Non-pigmented ciliary epithelial cell (primary cell): ENCODE results near the gene AFAP1.

Source experiments
- DNase-seq: peaks from one replicate; pipeline ENCODE4 v3.0.0-alpha.2; 2010; ENCODE audit warnings: low read depth

AFAP1 gene

DNA sequence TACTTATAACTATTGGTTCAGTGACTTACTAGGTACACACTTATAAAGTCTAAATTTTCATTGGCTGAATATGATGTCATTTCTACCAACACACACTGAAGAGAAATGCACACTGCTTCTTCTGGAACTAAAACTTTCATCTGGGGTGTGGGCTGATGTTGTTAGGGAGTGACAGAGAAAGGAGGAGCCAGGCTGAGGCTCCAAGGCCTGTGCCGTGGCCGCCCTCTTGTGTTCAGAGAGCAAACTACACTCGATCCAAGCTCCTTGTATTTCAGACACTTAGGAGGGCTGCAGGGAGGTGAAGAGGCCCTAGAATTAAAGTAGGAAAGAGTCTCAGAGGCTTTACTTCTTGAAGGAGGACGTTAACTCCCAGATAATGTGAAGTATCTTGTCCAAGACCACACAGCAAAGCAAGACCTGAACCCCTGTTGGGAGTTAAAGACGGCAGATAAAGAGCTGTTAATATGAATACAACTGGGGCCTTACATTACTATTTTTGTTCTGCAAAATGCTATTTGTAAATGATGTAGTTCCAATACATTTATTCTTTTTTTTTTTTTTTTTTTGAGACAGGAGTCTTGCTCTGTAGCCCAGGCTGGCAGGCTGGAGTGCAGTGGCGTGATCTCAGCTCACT is 137.5 kb downstream of the AFAP1 start:
- no peak for DNase-seq

DNA sequence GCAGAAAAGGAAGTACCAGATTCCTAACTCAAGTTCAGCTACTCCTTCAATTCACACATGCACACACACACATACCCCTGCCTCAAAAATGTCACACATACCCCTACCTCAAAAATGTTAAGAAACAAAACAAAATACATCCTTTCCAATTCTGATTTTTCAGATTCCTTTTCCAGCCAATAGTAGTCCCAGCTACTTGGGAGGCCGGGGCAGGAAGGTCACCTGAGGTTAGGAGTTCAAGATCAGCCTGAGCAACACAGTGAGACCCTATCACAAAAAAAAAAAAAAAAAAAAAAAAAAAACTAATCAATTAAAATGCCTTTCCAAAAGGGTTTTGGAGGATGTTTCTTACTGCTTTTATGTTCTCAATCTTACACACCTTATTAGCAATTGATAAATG is 138.0 kb downstream of the AFAP1 start:
- DNase-seq, result no peak

DNA sequence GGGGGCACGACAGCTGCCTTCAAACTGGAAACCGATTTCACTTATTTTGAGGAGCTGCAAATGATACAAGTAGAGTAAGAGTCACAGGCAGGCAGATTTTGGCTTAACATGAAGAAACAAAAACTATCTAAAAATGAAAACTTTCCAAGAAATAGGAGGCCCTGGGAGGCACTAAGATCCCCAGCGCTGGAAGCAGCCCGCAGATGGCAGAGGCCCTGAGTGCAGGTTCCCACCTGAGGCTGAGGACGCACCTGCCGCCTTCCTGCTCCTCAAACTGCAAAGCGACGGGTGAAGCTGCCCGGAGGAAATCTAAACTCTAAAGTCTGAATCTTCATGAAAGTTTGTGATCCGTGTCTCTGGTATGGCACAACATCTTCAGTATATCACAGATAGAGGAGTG is 138.7 kb downstream of the AFAP1 start:
- no peak for DNase-seq

DNA sequence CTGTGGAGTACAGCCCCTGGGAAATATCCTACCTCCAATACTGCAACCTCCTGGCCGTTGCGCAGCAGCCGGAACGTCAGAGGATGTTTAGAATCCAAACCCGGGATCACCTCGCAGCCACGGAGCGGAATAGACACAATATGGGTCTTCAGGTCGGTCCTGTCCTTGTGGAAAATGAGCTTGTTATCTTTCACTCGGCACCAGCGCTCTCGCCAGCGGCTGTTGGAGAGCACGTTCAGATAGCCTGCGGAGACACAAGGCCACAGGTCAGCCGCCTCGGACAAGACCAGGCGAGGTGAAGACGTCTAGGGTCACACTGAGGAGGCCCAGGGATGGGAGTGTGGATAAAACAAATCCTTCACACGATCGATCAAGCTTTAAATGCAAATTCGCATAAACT is 139.3 kb downstream of the AFAP1 start:
- DNase-seq, result no peak

DNA sequence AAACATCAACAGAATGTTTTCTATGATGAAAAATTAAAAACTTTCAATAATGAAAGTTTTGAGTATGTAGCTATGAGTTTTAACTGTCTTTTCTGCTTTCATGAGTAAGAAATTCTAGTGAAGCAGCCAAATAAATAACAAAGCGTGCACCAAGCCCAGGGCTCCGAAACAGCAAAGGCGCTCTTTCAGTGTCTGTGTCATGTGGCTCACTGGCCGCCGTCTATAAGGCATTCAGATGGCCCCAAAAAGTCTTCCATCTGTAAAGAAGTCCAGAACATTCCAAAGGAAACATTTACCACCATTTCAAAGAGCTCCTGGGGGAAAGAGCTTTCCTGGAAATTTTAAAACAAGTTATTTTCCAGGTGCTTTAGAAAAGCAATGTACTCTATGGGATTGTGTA is 139.9 kb downstream of the AFAP1 start:
- DNase-seq, result no peak

DNA sequence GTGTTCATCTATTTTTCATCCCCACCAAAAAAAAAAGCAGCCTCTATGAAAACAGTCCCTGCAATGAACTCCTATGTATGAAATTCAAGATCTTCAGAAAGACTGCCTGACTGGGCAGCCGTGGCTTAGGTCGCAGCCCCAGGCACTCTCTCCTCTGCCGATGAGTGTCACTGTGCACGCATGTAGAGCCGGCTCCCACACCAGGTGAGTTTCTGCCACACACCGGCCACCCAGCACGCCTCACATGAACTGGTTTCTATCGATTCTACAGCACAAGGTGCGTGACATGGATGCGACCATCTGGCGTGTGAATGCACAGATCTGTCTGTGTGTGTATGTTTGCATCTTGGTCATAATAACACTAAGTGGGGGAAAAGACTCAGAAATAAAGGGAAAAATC is 140.4 kb downstream of the AFAP1 start:
- DNase-seq, result no peak

DNA sequence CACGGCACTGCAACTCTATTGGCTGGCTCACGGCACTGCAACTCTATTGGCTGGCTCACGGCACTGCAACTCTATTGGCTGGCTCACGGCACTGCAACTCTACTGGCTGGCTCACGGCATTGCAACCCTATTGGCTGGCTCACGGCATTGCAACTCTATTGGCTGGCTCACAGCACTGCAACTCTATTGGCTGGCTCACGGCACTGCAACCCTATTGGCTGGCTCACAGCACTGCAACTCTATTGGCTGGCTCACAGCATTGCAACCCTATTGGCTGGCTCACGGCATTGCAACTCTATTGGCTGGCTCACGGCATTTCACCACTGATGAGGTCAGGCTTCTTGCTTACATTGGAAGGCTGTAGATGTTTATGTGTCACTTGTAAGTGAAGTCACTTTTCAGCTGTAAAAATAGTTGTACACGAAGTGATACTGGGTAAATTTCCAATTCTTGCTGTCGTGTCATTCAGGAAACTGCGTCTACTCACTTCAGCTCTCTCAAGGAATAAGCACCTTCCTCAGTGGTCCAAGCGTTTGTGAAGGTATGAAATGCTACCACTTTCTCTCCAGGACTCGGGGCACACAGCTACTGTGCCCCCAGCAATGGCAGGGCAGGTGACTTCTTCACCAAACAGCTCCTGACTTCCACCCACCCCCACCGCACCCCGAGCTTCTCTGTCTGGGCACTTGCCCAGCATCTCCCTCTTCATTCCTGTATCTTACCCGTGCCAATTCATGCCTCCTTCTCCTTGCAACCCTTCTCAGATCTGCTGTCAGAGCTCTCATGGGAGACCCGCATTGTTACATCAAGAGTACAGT is 141.3 kb downstream of the AFAP1 start:
- DNase-seq, result no peak

DNA sequence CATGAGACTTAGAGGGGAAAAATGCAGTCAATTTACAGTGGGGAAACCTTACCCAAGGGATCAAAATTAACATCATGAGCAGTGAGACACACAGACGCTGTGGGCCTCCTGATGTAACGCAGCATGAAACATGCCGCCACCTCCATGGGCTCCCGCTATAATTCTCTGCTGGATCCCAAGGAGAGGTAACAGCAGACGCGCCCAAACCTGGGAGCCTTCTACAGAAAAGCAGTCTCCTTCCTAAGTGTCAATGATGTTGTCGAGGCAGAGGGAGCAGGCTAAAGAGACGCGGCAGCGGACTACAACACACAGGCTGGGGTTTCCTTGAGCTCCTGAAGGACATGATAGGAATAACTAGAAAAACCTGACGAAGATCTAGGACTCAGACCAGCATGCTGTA is 142.3 kb downstream of the AFAP1 start:
- DNase-seq, result no peak

DNA sequence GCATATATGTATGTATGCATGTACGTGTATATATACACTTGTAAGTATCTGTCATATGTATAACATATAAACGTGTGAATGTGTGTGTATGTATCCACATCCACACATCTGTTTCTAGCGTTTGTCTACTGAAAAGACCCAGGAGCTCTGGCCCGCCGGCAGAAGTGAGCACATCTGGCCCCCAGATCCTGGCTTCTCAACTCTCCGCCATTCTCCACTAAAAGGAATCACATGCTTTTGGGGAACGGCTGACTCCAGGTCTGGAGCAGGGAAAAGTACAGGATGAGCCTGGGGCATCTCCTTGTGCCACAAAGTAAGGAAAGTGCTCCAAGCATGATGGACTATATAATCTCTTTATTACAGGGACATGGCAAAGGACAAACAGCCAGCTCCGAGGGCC is 143.7 kb downstream of the AFAP1 start:
- no peak for DNase-seq

DNA sequence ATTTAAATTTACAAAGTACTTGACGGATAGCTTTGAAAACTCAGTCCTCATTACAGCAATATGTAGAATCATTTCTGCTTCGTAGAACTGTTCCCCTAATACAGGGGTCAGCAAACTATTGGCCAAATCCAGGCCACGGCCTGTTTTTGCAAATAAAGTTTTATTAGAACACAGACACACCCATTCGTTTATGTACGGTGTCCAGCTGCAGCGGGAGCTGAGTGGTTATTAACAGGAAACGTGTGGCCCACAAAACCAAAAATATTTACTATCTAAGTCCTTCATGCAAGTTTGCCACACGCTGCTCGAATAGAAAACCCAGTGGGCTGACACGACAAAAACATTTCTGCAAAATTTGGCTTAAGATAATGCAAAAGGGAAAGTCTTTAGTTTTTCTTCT is 146.5 kb downstream of the AFAP1 start:
- no peak for DNase-seq

DNA sequence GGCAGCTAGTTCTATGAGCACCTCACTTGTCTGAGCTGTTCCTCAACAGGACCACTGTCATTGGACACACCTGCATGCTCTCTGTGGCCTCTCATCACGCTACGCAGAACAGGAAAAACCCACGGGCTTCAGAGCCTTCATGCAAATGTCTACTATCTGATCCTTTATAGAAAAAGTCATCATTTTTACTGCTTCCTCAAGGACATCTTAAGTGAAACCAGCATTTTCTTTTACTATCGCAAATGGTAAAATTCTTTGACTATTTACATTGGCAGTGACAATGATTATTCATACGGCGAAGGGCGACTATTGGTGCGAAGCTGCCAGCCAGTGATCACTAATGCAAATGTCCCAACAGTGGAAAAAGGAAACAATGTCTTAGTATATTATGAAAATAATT is 147.0 kb downstream of the AFAP1 start:
- DNase-seq, result no peak

DNA sequence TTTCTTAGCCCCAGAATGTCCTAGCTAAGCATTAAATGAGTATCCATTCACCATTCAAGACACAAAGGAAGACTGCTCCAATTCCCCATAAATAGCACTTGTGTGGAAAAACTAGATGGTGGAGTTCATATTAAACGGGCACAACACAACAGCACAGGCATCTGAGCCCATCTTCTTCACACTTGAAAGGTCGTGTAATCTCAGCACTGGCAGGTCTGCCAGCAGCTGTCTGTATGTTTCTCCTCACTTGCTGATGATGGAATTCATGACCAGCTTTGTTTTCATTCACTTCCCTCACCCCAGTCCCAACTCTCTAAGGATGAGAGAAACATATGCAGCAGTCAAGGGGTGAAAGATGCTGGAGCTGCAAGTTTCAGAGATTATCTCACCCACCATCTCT is 148.7 kb downstream of the AFAP1 start:
- DNase-seq, result no peak

DNA sequence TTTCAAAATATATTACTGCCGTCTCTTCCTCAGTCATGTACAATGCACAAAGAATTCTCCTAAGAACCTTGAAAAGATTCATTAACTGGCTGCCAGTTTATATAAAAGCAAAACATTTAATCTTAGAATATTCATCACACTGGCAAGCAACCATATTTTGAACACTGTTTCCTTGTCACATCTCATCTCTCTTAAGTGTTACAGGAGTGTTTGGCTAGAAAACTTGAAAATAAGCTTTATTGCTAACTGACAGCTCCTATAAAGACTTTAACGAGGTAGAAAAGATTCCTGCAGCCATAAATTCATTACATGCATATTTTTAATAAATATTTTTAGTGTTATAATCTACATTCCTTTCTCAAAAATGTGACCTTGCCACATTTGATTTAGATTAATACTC is 149.6 kb downstream of the AFAP1 start:
- no peak for DNase-seq

DNA sequence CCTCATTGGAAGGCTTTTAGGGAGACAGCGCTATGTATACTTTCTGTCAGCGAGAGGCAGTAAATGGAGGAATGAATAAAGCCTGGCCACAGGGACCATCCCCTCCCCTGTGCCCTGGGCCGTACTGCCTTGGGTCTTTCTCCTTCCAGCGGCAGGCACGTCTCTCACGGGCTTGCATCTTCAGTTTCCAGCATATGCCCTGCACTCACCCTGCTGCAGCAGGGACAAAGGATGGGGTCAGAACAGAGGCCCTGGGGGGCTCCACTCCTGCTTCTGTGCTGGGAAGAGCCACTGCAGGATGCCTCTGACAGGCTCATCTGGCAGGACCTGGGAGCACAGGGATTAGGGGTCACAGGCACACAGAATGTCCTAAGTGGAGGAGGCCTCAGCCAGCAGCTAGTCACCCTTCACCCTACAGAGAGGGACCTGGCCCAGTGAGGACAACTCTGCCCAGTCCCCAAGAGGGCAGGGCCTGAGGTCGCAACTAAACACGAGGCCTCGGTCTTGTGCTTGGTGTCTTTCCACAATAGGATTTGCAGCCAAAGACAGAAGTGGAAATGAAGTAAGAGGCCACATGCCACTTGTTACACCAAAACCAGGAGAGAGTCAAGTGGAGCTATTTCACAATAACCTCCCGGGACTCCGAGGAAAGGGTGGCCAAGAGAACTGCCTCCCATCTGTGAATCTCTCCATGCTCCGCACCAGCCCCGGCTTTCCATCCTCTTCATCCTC is 150.8 kb downstream of the AFAP1 start:
- no peak for DNase-seq

DNA sequence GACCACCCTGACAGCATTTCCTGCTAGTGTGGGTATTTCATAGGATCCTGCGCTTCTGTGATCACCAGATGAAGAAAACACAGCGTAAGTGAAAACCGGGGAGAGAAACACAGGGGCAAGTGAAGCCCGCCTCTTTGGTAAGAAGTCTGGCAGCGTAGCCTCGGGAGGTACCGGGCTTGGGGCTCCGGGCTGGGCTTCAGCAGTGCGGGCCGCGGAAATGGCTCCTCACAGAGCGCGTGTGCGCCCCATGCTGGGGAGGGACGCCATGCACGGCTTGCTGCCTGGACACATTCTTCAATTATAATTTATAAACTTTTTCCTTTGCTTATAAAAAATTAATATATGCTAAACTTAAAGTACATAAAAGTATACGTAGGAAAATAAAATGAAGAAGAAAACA is 151.5 kb downstream of the AFAP1 start:
- DNase-seq, result no peak

DNA sequence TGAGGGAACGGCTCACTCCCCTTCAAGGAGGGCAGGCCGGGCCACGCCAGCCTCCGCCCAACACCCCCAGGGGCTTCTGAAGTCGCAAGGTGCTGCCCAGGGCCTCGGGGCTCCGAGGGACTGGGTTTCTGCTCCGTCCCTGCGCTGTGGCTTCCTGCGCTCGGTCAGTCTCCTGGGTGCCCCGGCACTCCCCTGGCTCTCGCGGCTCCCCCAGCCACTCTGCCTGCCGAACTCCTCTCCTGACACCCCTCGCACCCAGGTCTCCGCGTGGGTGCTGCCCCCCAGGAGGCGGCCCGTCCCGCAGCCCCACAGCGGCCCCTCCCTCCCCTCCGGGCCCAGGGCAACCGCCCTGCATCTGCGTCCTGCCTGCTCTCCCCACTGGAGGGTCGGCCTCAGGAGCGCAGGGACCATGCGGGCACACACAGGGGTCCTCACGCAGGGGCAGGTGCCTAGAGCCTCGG is 151.9 kb downstream of the AFAP1 start:
- DNase-seq, result no peak

DNA sequence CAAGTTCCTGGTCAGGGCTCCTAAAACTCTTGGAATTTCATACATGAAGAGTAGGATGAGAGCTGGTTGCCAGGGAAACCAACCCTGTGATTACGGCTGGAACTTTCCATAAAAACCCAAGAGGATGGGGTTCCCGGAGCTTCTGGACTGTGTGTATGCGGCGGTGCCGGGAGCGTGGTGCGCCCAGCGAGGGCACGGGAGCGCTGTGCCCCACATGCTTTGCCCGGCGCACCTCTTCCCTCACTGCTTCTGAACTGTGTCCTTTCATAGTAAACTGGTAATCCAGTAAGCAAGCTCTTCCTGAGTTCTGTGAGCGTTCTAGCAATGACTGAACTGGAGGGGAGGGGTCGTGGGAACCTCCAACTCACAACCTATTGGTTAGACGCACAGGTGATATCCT is 152.6 kb downstream of the AFAP1 start:
- no peak for DNase-seq

DNA sequence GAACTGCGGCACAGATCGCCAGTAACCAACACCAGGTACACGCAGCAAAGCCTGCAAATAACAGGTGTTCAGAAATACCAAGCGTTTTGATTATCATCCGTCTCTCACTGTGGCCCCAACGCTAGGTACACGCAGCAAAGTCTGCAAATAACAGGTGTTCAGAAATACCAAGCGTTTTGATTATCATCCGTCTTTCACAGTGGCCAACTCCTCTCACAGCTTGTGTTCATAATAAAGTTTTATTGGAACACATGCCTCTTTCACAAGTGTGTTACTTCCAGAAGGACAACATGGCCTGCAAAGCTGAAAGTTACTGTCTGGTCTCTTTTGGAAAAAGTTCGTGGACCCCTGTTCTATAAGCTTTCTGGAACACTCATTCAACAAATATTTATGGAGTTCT is 153.1 kb downstream of the AFAP1 start:
- no peak for DNase-seq

DNA sequence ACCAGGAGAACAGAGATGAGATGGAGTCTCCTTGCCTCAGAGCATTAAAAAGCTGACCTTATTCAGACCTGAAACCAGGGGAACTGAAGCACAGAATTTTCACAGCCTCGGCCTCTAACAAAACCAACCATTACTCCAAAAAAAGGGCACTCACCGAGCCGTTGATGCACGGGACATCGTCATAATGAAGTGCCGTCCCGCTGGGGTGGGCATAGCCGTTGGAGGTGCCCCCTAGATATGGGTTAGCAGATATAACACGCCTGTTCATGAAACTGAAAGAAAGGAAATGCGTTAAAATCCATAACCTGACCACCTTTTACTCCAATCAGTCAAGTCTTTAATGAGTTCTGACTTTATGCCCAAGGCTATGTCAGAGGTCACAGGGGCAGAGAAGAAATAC is 153.6 kb downstream of the AFAP1 start:
- no peak for DNase-seq

DNA sequence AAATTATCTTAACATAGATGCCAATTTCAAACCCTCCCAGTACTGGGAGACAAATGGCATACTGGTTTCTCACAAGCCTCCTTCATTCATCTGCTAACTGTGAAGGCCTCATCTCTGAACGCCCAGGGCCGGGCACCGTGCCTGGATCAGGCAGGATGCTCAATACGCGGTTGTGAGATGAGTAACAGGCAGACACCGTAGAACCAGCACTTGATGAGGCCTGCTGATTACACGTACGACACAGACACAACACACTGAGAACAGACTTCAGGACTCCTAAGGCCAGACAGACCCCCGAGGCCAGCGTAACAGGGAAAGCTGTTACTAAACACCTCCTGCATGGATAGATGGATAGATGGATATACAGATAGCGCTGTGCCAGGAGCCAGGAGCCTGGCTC is 154.6 kb downstream of the AFAP1 start:
- peak; percentile 65 for DNase-seq

DNA sequence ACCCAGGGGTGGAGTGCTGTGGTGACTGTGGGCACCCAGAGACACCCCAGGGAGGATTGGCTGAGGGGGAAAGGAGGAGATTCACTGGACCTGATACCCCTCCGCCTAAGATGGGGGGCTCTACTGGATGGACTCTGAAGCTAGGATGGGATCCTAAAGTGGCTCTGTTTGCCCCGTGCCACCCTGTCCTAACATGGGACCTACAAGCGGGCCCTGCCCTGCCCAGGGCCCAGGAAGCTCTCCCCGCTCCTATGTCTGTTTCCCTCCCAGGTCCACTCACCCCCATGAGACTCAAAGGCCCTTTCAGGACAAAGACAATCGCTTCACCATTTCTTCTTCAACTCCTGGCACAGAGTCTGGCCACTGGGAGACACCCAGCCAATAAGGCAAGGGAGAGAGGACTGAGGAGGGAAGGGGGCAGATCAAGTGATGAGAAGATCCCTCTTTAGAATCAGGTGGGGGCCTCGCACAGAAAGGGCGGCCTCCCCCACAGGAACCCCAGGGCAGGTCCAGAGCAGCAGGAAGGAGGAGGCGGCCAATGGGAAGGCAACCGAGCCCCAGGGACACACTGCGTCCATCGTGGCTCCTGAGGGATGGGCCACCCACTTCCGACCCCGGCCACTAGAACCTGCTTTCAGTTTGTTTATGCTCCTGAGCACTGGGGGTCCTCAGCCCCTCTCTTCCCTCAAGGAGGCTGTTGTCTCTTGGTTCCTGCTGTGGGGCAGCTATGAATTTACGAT is 155.4 kb downstream of the AFAP1 start:
- no peak for DNase-seq

DNA sequence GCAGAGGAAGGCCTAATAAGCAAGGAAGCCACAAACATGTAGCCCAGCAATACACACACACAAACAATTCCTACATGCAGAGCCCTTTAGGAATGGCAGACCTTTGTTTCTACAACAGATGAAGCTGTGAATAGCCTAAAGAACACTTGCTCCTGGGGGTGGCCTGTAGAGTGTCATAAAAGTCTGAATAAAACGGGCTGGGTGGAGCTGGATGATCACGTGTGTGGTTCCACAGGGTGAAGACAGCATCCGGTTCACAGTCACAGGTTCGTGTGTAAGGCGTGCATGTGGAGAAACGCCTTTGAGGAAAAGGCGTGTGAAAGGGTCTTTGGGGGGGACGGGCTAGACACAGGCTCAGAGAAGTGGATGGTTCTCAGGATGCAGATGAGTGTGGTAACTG is 156.1 kb downstream of the AFAP1 start:
- no peak for DNase-seq

DNA sequence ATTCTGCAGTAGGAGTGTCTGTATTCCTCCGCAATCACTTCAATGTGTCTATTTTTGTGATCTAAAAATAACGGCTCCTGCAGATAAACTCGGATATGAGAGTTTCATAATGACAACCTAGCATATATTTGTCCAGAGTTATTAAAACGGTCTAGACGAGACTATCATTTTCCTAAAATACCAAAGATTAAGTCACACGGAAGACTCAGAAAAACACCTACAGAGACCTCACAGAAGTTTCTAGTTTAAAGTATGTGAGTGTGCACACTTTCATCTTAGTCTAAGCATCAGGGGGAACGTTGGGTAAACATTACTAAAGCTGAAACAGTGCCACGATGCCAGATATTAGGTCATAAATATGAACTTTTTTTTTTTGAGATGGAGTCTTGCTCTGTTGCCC is 156.9 kb downstream of the AFAP1 start:
- no peak for DNase-seq
